OCI-LY1 (cell line): ENCODE data around the gene SLC35G3.

ENCODE experiments used
- H2AFZ ChIP-seq: fragments of 200-600 bp; sonication (generic), shearing (Covaris generic); 2 replicates; pipeline ENCODE4 v1.6.0; 2014; ENCODE audit warnings: antibody characterized with exemption, mild to moderate bottlenecking, low read length
- H3F3A ChIP-seq: fragments of 200-600 bp; sonication (generic), shearing (Covaris generic); 2 replicates; pipeline ENCODE4 v1.6.0; 2014; ENCODE audit warnings: mild to moderate bottlenecking, antibody characterized with exemption, low read length, moderate library complexity; ENCODE audit not compliant: insufficient read depth
- H3K27ac ChIP-seq: fragments of 200-600 bp; sonication (generic); 2 replicates; pipeline ENCODE4 v1.5.1; 2014; ENCODE audit warnings: low read length, mixed run types, mild to moderate bottlenecking, low read depth; ENCODE audit not compliant: poor library complexity, severe bottlenecking
- H3K27me3 ChIP-seq: fragments of 200-600 bp; sonication (generic); 2 replicates; pipeline ENCODE4 v1.6.0; 2014; ENCODE audit warnings: antibody characterized with exemption, mild to moderate bottlenecking, low read length, moderate library complexity; ENCODE audit not compliant: insufficient read depth
- H3K36me3 ChIP-seq: fragments of 200-600 bp; sonication (generic); 2 replicates; pipeline ENCODE4 v1.6.1; 2014; ENCODE audit warnings: mild to moderate bottlenecking, antibody characterized with exemption, low read length, moderate library complexity, mixed read lengths; ENCODE audit not compliant: insufficient read depth
- H3K4me1 ChIP-seq: fragments of 200-600 bp; sonication (generic); 2 replicates; pipeline ENCODE4 v1.5.1; 2014; ENCODE audit warnings: mild to moderate bottlenecking, low read length, moderate library complexity; ENCODE audit not compliant: insufficient read depth, severe bottlenecking
- H3K4me2 ChIP-seq: fragments of 200-600 bp; sonication (generic), shearing (Covaris generic); 2 replicates; pipeline ENCODE4 v1.6.1; 2014; ENCODE audit warnings: low read length
- H3K4me3 ChIP-seq: fragments of 200-600 bp; sonication (generic); 2 replicates; pipeline ENCODE4 v1.5.1; 2014; ENCODE audit warnings: low read length, low read depth, mild to moderate bottlenecking, mixed read lengths; ENCODE audit not compliant: poor library complexity, severe bottlenecking
- H3K79me2 ChIP-seq: fragments of 200-600 bp; shearing (Covaris generic); 2 replicates; pipeline ENCODE4 v1.6.1; 2016; ENCODE audit warnings: mixed run types, low read length, mixed read lengths; ENCODE audit not compliant: insufficient read depth
- H3K9ac ChIP-seq: fragments of 200-600 bp; sonication (generic), shearing (Covaris generic); 2 replicates; pipeline ENCODE4 v1.6.1; 2014; ENCODE audit warnings: mild to moderate bottlenecking, low read length, mixed read lengths
- H3K9me2 ChIP-seq: fragments of 200-600 bp; sonication (generic), shearing (Covaris generic); 2 replicates; pipeline ENCODE4 v1.6.1; 2014; ENCODE audit warnings: low read depth, mild to moderate bottlenecking, low read length, mixed read lengths
- H3K9me3 ChIP-seq: fragments of 200-600 bp; shearing (Covaris generic); 2 replicates; pipeline ENCODE4 v1.6.1; 2014; ENCODE audit warnings: low read length, mixed read lengths
- H4K20me1 ChIP-seq: fragments of 200-600 bp; sonication (generic), shearing (Covaris generic); 2 replicates; pipeline ENCODE4 v1.6.0; 2016; ENCODE audit warnings: mild to moderate bottlenecking, low read length; ENCODE audit not compliant: insufficient read depth
- EZH2 ChIP-seq: fragments of 200-600 bp; sonication (generic), shearing (Covaris generic); IDR thresholded peaks from 2 replicates; pipeline ENCODE4 v1.8.0; 2017; ENCODE audit warnings: borderline replicate concordance, mixed run types, mild to moderate bottlenecking, antibody characterized with exemption, low read length, moderate library complexity, mixed read lengths
- TF ChIP-seq, protein P1 (sequence below): fragments of 200-600 bp; sonication (generic), shearing (Covaris generic); IDR thresholded peaks from 2 replicates; pipeline ENCODE4 v1.5.1; 2017; ENCODE audit warnings: mild to moderate bottlenecking, antibody characterized with exemption, low read length, moderate library complexity, mixed read lengths

SLC35G3 gene

DNA sequence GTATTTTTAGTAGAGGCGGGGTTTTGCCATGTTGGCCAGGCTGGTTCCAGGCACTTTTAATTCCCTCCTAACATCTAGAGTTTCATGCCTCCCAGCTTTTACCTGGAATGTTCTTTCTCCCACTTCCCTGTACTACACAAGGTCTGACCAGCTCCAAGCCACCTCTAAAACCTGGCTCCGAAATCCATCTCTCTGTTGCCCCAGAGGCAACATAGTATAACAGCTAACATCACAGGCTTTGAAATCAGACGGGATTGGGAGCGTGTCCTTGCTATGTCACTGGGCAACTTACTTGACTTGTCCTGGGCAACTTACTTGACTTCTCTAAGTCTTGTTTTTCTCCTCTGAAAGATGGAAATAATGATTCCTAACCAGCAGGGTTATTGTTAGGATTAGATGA, 31.4 kb downstream of the SLC35G3 start:
- Histone ChIP-seq H4K20me1 (no peaks in the 10 kb centered on the region), H3K27me3 (peaks cover 4% of the 10 kb centered on the region; the same call in 1 of the 2 replicates), H3K79me2 (no peaks in the 10 kb centered on the region), H2AFZ (no peak overlapping the region), H3K4me1 (no peaks in the 10 kb centered on the region), H3F3A (no peaks in the 10 kb centered on the region), H3K27ac (no peak overlapping the region), H3K4me2 (no peak overlapping the region), H3K9ac (no peak overlapping the region), H3K9me2 (no peaks in the 10 kb centered on the region), H3K9me3 (no peaks in the 10 kb centered on the region), H3K36me3 (no peaks in the 10 kb centered on the region), H3K4me3 (no peak overlapping the region)
- TF ChIP-seq EZH2: no peak
- TF ChIP-seq, protein P1, sequence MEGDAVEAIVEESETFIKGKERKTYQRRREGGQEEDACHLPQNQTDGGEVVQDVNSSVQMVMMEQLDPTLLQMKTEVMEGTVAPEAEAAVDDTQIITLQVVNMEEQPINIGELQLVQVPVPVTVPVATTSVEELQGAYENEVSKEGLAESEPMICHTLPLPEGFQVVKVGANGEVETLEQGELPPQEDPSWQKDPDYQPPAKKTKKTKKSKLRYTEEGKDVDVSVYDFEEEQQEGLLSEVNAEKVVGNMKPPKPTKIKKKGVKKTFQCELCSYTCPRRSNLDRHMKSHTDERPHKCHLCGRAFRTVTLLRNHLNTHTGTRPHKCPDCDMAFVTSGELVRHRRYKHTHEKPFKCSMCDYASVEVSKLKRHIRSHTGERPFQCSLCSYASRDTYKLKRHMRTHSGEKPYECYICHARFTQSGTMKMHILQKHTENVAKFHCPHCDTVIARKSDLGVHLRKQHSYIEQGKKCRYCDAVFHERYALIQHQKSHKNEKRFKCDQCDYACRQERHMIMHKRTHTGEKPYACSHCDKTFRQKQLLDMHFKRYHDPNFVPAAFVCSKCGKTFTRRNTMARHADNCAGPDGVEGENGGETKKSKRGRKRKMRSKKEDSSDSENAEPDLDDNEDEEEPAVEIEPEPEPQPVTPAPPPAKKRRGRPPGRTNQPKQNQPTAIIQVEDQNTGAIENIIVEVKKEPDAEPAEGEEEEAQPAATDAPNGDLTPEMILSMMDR: no peak

DNA sequence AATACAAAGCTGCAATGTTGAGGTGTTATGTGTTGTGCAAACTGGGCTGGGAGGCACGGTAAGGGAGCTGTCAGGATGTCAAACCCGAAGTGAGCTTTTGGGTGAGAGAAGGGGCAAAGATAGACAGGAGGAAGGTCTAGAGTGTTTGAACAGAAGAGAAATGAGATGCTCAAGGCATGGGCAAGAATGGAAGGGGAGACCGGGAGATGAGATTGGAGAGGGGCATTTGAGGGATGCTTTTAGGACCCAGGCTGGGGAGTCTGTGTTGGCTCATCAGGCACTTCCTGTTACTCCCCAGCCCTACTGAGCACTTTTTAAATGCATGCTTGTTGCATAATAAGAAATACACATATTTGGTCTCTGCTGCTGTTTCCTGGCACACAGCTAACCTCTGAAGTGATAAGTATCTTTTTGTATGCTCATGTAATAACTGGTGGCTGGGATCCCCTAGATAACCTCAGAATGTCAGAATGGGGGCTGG, 32.9 kb downstream of the SLC35G3 start:
- H3K9me3 ChIP-seq: no peaks in the 10 kb centered on the region
- peaks cover 4% of the 10 kb centered on the region; the same call in 1 of the 2 replicates for H3K27me3 ChIP-seq
- TF ChIP-seq EZH2: no peak
- TF ChIP-seq, protein P1: no peak
- no peaks in the 10 kb centered on the region for H3F3A ChIP-seq
- H3K9me2 ChIP-seq: no peaks in the 10 kb centered on the region
- H3K4me1 ChIP-seq: no peaks in the 10 kb centered on the region
- no peaks in the 10 kb centered on the region for H3K79me2 ChIP-seq
- H3K27ac ChIP-seq: no peak overlapping the region
- no peak overlapping the region for H3K9ac ChIP-seq
- no peak overlapping the region for H2AFZ ChIP-seq
- H3K4me3 ChIP-seq: no peak overlapping the region
- H3K36me3 ChIP-seq: no peaks in the 10 kb centered on the region
- no peaks in the 10 kb centered on the region for H4K20me1 ChIP-seq
- no peak overlapping the region for H3K4me2 ChIP-seq

DNA sequence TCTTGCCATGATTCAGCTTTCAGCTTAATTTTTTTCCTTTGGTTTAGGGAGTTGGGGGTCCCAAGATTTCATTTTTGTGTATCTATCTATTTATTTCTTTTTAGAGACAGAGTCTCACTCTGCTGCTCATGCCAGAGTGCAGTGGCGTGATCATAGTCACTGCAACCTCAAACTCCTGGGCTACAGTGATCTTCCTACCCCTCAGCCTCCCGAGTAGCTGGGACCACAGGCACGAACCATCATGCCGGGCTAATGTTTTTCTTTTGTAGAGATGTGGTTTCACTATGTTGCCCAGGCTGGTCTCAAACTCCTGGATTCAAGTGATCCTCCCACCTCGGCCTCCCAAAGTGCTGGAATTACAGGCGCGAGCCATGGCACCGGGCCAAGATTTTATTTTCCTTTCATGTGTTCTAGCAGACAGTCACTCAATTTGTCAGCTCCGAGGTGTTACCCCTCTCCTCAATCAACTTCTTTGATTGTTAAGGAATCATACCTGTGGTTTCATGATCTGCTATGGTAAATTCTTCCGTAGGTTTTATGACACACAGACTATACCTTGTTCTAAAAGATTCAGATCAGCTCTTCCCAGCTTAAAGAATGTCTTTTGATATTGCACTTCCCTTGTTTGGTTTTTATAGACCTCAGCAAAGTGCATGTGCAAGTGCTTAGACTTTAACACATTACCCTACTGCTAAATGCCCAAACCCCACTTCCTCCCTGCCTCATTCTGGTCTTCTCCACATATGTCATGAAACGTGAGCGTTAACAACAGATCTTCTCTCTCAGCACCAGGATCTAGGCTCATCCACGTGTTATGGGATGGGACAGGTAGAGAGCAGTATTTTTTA, 33.6 kb downstream of the SLC35G3 start:
- TF ChIP-seq EZH2: no peak
- TF ChIP-seq, protein P1: no peak
- no peak overlapping the region for H3K4me2 ChIP-seq
- H3F3A ChIP-seq: no peaks in the 10 kb centered on the region

More for the DNA sequence above, 33.6 kb downstream of the SLC35G3 start:
- no peaks in the 10 kb centered on the region for H4K20me1 ChIP-seq
- no peaks in the 10 kb centered on the region for H3K4me1 ChIP-seq
- peaks cover 4% of the 10 kb centered on the region; the same call in 1 of the 2 replicates for H3K27me3 ChIP-seq
- H2AFZ ChIP-seq: no peak overlapping the region
- H3K27ac ChIP-seq: no peak overlapping the region
- H3K9ac ChIP-seq: no peak overlapping the region
- no peaks in the 10 kb centered on the region for H3K79me2 ChIP-seq
- H3K9me3 ChIP-seq: no peaks in the 10 kb centered on the region
- H3K36me3 ChIP-seq: no peaks in the 10 kb centered on the region
- no peaks in the 10 kb centered on the region for H3K9me2 ChIP-seq
- H3K4me3 ChIP-seq: no peak overlapping the region
